ENCODE results near the gene COG7.
"Not testable (repeated sequence)": the region's sequence is repeated elsewhere in the genome, so short reads cannot be mapped to it uniquely, and the experiment has no call there.

Gene COG7

GRCh38 chr16:23409522-23409921 lies 43.5 kb downstream of the COG7 start:
- DNase-seq (ENCODE audit: low spot score), result no peak

- DNase-seq (ENCODE audit: low spot score), result peak; percentile 7
Observed at GRCh38 chr16:23408823-23409298, 44.1 kb downstream of the COG7 start.

DNA sequence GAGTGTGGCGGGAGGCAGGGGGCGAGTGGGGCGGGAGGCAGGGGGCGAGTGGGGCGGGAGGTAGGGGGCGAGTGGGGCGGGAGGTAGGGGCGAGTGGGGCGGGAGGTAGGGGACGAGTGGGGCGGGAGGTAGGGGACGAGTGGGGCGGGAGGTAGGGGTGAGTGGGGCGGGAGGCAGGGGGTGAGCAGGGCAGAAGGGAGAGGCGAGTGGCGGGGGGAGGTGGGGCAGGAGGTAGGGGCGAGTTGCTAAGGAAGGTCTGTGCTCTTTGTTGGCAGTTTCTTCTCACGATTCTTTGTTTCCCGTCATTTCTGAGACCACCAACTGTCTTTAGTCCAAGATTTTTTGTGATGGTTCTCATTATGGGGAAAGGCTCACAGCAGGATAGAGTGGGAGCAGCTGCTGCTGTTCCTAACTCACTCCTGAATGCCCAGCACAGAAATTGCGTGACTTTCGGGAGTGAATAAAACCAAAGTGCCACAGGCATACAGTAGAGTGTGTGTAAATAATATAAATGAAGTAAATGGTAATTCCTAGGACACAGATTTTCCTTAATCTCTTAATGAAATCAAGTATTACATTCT lies 44.7 kb downstream of the COG7 start:
- no peak for DNase-seq (ENCODE audit: low spot score)

DNA sequence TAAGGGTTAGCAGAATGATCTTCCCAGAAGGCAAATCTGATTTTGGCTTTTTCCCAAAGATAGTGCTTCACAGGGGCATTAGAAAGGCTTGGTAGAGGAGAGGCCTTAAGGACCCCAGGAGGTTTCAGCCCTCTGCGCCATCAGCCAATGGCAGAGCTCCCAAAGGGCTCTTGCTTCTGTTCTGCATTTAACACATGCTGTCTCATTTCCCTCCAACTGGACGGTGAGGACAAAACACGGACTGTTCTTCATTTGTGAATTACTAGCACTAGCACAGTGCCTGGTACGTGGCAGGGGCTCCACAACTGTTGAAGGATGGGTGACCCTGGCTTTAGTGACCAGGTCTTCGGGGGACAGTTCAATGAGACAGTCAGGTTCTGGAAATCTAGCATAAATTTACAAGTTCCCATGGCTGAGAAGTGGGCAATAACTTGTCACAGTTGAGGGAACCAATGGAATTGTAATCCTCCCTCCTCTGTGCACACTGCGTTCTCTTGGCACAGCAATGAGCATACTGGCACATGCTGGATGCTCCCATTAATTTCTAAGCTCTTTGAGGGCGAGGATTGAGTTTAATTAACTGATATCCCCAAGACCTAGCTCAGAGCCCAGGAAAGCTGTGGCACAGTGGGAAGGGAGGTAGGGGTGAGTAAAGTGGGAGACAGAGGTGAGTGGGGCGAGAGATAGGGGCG lies 45.4 kb downstream of the COG7 start:
- no peak for DNase-seq (ENCODE audit: low spot score)

- no peak for DNase-seq (ENCODE audit: low spot score)
Observed at GRCh38 chr16:23406546-23407240, 46.3 kb downstream of the COG7 start.

GRCh38 chr16:23406024-23406423 lies 47.0 kb downstream of the COG7 start:
- DNase-seq (ENCODE audit: low spot score), result no peak

- DNase-seq (ENCODE audit: low spot score), result no peak
Observed at GRCh38 chr16:23403547-23403946, 49.4 kb downstream of the COG7 start.

- no peak for DNase-seq (ENCODE audit: low spot score)
Observed at GRCh38 chr16:23402100-23402499, 50.9 kb downstream of the COG7 start.

- DNase-seq (ENCODE audit: low spot score), result no peak
Observed at GRCh38 chr16:23401139-23401538, 51.9 kb downstream of the COG7 start.

- not testable (repeated sequence) for DNase-seq (ENCODE audit: low spot score)
Observed at GRCh38 chr16:23400447-23400846, 52.5 kb downstream of the COG7 start.

DNA sequence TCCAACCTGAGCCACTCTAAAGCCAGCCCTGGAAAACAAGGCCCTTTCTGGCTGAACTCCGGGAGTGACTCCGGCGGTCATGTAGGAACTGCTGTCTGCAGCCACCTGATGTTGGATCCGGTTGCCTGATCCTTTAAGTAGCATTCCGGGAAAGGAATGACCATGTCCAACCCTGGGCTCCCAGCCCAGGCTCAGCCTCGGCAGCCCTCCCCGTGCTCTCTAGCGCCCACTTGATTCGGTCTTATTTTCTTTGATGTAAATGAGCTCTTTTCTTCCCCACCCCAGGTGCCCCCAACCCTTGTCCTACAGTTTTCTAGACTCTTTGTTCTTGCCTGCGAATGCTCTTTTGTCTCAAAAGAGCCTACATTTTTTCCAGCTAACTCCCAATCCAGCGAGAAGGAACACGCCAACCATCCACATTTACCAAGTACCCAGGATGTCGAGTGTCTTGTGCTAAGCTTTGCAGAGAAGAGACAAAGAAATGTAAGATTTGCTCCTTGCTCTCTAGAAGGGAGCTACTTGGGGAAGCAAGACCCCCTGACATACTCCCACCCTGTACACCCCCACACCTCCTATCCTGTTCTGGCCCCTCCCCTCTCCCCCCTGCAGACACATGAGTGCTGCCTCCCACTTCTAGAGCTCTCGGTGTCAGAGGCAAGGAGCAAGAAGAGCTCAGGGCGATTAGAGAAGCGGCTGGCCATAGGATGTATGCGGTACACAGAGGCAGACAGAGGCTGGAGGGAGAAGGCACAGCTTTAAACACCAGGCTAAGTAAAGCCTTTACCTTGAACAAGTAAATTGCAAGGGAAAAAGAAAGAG lies 53.8 kb downstream of the COG7 start:
- DNase-seq (ENCODE audit: low spot score), result no peak

DNA sequence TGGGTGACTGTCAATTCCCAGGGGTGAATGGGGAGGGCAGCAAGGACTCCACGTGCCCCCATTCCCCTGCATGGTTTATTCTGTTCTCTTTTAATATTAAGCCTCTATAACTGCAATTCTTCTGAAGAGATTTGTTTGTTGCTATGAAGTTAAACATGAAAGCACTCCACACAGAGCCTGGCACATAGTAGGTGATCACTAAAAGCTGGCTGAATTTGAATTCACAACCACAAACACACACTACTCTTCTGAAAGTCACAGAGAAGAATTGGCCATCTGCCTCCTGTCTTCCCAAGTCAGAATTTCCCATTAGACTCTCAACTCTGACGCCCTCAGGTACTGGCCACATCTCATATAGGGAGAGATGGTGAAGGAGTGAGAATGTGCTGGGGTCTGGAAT lies 55.5 kb downstream of the COG7 start:
- no peak for DNase-seq (ENCODE audit: low spot score)

GRCh38 chr16:23395732-23396131 lies 57.3 kb downstream of the COG7 start:
- DNase-seq (ENCODE audit: low spot score), result peak; percentile 6

DNA sequence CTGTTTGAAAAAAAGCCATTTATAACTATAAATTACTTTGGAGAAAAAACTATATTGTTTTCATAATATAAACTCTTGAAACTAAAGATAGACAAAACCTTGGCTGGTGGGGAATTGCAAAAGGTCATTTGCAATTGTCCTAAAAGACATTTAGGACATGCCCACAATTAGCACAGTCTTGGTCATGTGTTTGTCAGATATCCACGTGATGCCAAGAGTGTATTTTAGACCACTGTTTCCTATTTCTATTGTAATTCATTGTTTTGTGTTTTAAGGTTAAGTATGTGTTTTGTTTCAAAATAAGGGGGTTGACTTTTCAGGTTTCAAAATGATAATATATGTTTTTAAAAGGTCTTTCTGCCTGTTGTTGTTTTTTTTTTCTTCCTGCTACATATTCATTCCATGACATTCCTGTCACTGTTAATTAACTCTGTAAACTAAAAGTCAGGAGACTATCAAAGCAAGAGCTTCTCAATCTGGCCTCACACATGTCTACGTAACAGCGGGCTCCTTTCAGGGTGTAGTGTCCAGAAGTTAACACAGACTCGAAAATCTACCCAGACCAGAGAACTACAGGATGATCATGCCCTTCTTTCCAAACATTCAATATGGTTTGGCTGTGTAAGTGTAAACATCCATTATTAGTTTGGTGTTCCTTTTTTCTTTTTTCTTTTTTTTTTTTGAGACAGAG lies 58.7 kb downstream of the COG7 start:
- no peak for DNase-seq (ENCODE audit: low spot score)

- no peak for DNase-seq (ENCODE audit: low spot score)
Observed at GRCh38 chr16:23392223-23392600, 60.8 kb downstream of the COG7 start.

DNA sequence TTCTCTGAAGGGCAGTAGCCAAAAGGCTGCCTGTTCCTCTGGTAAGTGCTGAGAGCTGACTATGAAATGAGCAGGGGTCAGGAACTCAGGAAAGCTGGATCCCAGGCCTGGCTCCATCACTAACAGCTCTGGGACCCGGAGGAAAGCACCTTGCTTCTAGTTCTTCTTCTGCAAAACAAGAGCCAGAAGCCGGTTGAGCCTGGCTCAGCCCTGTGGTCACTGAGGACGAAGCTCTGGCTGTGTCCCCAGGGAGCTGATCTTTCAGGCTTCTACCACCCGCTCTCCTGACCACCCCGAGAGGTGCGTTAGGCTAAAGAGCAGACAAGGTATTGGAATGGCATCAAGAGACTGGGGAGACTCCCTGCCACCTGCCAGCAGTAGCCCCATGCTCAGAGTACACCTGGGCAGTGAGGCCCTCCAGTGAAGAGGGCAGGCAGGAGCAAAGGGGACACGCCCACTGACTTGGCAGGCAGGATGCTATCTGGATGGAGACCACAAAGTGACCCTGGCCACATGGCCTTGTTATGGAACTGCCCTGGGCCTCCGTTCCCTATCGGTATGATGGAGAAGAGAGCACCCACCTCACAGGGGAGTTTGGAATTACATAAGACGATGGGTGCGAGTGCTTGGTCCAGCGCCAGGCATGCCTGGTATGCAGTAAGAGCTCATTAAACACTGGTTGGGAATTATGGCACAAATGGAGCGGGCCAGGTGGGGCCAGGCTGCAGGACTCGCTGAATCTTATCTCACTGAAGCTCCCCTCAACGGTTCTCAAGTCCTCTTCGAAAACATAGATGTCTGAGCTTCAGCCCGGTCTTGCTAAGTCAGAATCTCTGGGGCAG lies 61.4 kb downstream of the COG7 start:
- DNase-seq (ENCODE audit: low spot score), result no peak

DNA sequence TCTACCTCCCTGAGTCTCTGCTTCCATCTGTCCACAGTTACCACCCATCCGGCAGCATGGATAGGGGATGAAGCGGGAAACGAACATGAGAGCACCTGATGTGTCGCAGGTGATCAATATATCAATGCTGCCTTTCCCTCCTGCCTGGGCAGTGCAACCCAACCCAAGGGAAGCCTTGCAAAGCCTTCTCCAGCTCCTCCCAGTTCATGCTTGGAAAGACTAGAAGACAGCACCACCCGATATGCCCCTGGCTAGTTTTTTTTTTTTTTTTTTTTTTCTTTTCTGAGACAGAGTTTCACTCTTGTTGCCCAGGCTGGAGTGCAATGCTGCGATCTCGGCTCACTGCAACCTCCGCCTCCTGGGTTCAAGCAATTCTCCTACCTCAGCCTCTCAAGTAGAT lies 63.1 kb downstream of the COG7 start:
- DNase-seq (ENCODE audit: low spot score), result not testable (repeated sequence)

DNA sequence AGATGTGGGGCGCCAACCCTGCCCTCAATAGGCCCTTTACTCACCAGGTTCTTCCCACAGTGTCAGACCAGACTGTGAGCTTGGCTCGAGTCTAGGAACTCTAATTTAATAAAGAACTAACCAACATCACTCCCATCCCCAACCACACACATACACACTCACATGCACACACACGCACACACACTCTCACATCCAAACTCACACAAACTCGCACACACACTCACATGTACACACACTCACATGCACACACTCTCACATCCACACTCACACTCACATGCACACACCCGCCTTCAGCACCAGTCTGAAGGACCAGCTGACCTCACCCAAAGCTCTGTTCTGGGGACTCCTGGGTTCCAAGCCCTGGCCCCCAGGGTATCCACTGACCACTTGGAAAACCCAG lies 63.8 kb downstream of the COG7 start:
- no peak for DNase-seq (ENCODE audit: low spot score)

GRCh38 chr16:23388786-23389185 lies 64.2 kb downstream of the COG7 start:
- DNase-seq (ENCODE audit: low spot score), result no peak

DNA sequence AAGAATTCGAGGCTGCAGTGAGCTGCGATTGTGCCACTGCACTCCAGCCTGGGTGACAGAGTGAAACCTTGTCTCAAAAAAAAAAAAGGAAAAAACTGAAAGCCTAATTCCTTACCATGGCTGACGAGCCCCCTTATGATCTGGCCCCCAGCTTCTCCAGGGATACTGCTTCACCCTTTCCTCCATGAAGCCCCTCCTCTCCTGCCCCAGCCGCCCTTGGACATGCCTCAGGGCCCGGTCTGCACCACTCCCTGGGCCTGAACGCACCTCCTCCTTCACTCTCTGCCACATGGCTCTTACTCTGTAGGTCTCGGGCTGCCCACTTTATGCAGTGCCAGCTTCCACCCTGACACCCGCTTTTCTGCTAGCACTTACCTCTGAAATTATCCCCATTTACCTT lies 65.3 kb downstream of the COG7 start:
- DNase-seq (ENCODE audit: low spot score), result no peak

DNA sequence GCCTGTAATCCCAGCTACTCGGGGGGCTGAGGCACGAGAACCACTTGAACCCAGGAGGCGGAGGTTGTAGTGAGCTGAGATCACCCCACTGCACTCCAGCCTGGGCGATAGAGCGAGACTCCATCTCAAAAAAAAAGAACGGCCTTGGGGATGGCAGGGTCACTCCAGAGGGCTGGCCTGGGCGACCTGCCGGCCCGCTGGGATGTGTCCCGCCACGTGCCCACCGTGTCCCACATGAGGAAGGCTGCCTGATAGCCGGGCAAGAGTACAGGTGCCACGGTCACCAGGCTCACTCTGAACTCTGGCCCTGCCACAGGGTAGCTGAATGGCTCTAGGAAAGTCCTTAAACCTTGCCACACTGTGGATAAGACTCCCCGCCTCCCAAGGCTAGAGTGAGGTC lies 67.5 kb downstream of the COG7 start:
- no peak for DNase-seq (ENCODE audit: low spot score)

All from SW480 (cell line).